H9 (cell line): ENCODE measurements around the gene NOXA1. TPM values are rescaled to one million over a fixed set of nuclear protein-coding genes. Genes with fewer than 3 reads are reported as not detected.

Experiments used
- DNase-seq: peaks from one replicate; pipeline ENCODE4 v3.0.0-alpha.2; 2017
- H2AFZ ChIP-seq: one replicate; pipeline ENCODE4 v1.6.1; 2013; ENCODE audit warnings: mild to moderate bottlenecking, low read length, control low read depth, moderate library complexity
- H2AK5ac ChIP-seq: 2 replicates; pipeline ENCODE4 v1.6.1; 2013; ENCODE audit warnings: low read length, control low read depth, mixed read lengths; ENCODE audit not compliant: insufficient read length
- H2BK120ac ChIP-seq: one replicate; pipeline ENCODE4 v1.6.1; 2013; ENCODE audit warnings: low read depth, mild to moderate bottlenecking, low read length, control low read depth, inconsistent platforms; ENCODE audit not compliant: poor library complexity, severe bottlenecking
- H2BK12ac ChIP-seq: 2 replicates; pipeline ENCODE4 v1.6.1; 2013; ENCODE audit warnings: low read length, control low read depth, mixed read lengths, low read depth; ENCODE audit not compliant: insufficient read length
- H2BK15ac ChIP-seq: 2 replicates; pipeline ENCODE4 v1.6.1; 2013; ENCODE audit warnings: low read depth, low read length, control low read depth
- H2BK20ac ChIP-seq: one replicate; pipeline ENCODE4 v1.6.1; 2013; ENCODE audit warnings: low read depth, mild to moderate bottlenecking, low read length, control low read depth, inconsistent platforms; ENCODE audit not compliant: poor library complexity, severe bottlenecking
- H2BK5ac ChIP-seq: 2 replicates; pipeline ENCODE4 v1.6.1; 2013; ENCODE audit warnings: low read length, control low read depth, mixed read lengths; ENCODE audit not compliant: insufficient read length
- H3K14ac ChIP-seq: 2 replicates; pipeline ENCODE4 v1.6.1; 2013; ENCODE audit warnings: low read length, control low read depth; ENCODE audit not compliant: insufficient read depth
- H3K18ac ChIP-seq: 2 replicates; pipeline ENCODE4 v1.6.1; 2013; ENCODE audit warnings: low read depth, mild to moderate bottlenecking, mixed read lengths, low read length, control low read depth; ENCODE audit not compliant: insufficient read length
- H3K23ac ChIP-seq: 2 replicates; pipeline ENCODE4 v1.6.1; 2013; ENCODE audit warnings: low read length, control low read depth, mixed read lengths, low read depth; ENCODE audit not compliant: insufficient read length
- H3K23me2 ChIP-seq: 2 replicates; pipeline ENCODE4 v1.6.1; 2013; ENCODE audit warnings: low read depth, mild to moderate bottlenecking, mixed read lengths, low read length, control low read depth; ENCODE audit not compliant: insufficient read length, poor library complexity, severe bottlenecking
- H3K27ac ChIP-seq: 2 replicates; pipeline ENCODE4 v1.5.1; 2013; ENCODE audit warnings: low read length, control low read depth, mixed read lengths, low read depth; ENCODE audit not compliant: insufficient read length
- H3K27me3 ChIP-seq: 2 replicates; pipeline ENCODE4 v1.6.1; 2013; ENCODE audit warnings: low read length, control low read depth, inconsistent platforms; ENCODE audit not compliant: insufficient read depth
- H3K4ac ChIP-seq: 2 replicates; pipeline ENCODE4 v1.6.1; 2013; ENCODE audit warnings: low read depth, mild to moderate bottlenecking, control low read depth, inconsistent platforms, low read length, moderate library complexity
- H3K4me1 ChIP-seq: 2 replicates; pipeline ENCODE4 v1.6.1; 2013; ENCODE audit warnings: low read length, control low read depth, inconsistent platforms; ENCODE audit not compliant: insufficient read depth
- H3K4me2 ChIP-seq: 2 replicates; pipeline ENCODE4 v1.6.1; 2013; ENCODE audit warnings: low read length, control low read depth, mixed read lengths; ENCODE audit not compliant: insufficient read length, insufficient read depth
- H3K56ac ChIP-seq: 2 replicates; pipeline ENCODE4 v1.6.1; 2013; ENCODE audit warnings: low read depth, mild to moderate bottlenecking, mixed read lengths, low read length, control low read depth; ENCODE audit not compliant: insufficient read length
- H3K79me1 ChIP-seq: 2 replicates; pipeline ENCODE4 v1.6.1; 2013; ENCODE audit warnings: low read depth, mild to moderate bottlenecking, moderate library complexity, low read length, control low read depth, inconsistent platforms; ENCODE audit not compliant: insufficient read depth, poor library complexity, severe bottlenecking
- H3K79me2 ChIP-seq: 2 replicates; pipeline ENCODE4 v1.6.1; 2013; ENCODE audit warnings: low read length, control low read depth, inconsistent platforms; ENCODE audit not compliant: insufficient read depth
- H3K9ac ChIP-seq: 2 replicates; pipeline ENCODE4 v1.6.1; 2013; ENCODE audit warnings: low read length, control low read depth, mixed read lengths; ENCODE audit not compliant: insufficient read length; ENCODE audit errors: extremely low read depth
- H3K9me3 ChIP-seq: one replicate; pipeline ENCODE4 v1.6.1; 2013; ENCODE audit warnings: low read depth, low read length, inconsistent platforms; ENCODE audit not compliant: control insufficient read depth
- H3T11ph ChIP-seq: one replicate; pipeline ENCODE4 v1.6.1; 2013; ENCODE audit warnings: mild to moderate bottlenecking, low read length, control low read depth, inconsistent platforms
- H4K20me1 ChIP-seq: one replicate; pipeline ENCODE4 v1.6.1; 2013; ENCODE audit not compliant: control insufficient read depth, insufficient read length, insufficient read depth
- H4K5ac ChIP-seq: 2 replicates; pipeline ENCODE4 v1.6.1; 2013; ENCODE audit warnings: low read depth, mild to moderate bottlenecking, mixed read lengths, low read length, control low read depth; ENCODE audit not compliant: insufficient read length
- H4K8ac ChIP-seq: replicated peaks from 2 replicates; pipeline ENCODE4 v1.6.1; 2013; ENCODE audit warnings: low read length, control low read depth, mixed read lengths, low read depth; ENCODE audit not compliant: insufficient read length
- H4K91ac ChIP-seq: 2 replicates; pipeline ENCODE4 v1.6.1; 2013; ENCODE audit warnings: low read depth, mild to moderate bottlenecking, moderate library complexity, mixed read lengths, low read length, control low read depth; ENCODE audit not compliant: insufficient read length
- H3K27ac Mint-ChIP-seq, 3 experiments: 2 replicates in 2 of 3; 3 replicates in 1 of 3; pipeline ENCODE4 v1.8.0; 2020 to 2021; ENCODE audit warnings: mixed read lengths in 3 of 3, mild to moderate bottlenecking in 1 of 3, moderate library complexity in 1 of 3
- H3K27me3 Mint-ChIP-seq: 2 replicates; pipeline ENCODE4 v1.8.0; 2021; ENCODE audit warnings: low read depth, mild to moderate bottlenecking, moderate library complexity, mixed read lengths
- H3K36me3 Mint-ChIP-seq, 3 experiments: 2 replicates in 2 of 3; 3 replicates in 1 of 3; pipeline ENCODE4 v1.8.0; 2020 to 2021; ENCODE audit warnings: low read depth in 3 of 3, mixed read lengths in 3 of 3; ENCODE audit not compliant: insufficient read depth in 1 of 3
- H3K4me1 Mint-ChIP-seq, 2 experiments: 2 replicates each; pipeline ENCODE4 v1.8.0; 2020; ENCODE audit warnings: mixed read lengths in 2 of 2
- H3K4me3 Mint-ChIP-seq, 2 experiments: 2 replicates in 1 of 2; 3 replicates in 1 of 2; pipeline ENCODE4 v1.8.0; 2020 to 2021; ENCODE audit warnings: mild to moderate bottlenecking in 2 of 2, mixed read lengths in 2 of 2, moderate library complexity in 1 of 2
- H3K9me3 Mint-ChIP-seq, 2 experiments: 2 replicates in 1 of 2; 3 replicates in 1 of 2; pipeline ENCODE4 v1.8.0; 2020; ENCODE audit warnings: mild to moderate bottlenecking in 2 of 2, mixed read lengths in 2 of 2, moderate library complexity in 1 of 2
- WGBS: extraction: QIAGEN DNeasy Blood & Tissue Kit; methylation state at CpG from one replicate; pipeline ENCODE4 v1.1.7; 2013; ENCODE audit warnings: missing lambda C conversion rate, low lambda C conversion rate, mixed read lengths; ENCODE audit not compliant: insufficient read length; ENCODE audit errors: extremely low coverage; 5-methylcytosine and 5-hydroxymethylcytosine counted together
- total RNA-seq: library from RNA; stranded (reverse); gene quantifications from 2 replicates; pipeline ENCODE4 v1.2.1, GENCODE V29; 2021
- TF ChIP-seq, protein P1 (sequence below): fragments of 200-600 bp; sonication (generic); conservative IDR thresholded peaks from 3 replicates; pipeline ENCODE4 v1.8.0; 2021; ENCODE audit warnings: antibody characterized with exemption, mild to moderate bottlenecking

Gene NOXA1
- total RNA-seq, 1 experiment from 2014 or later: 2.0 TPM

- no peak for DNase-seq
- no peak overlapping the region for H4K8ac ChIP-seq
- H3K27me3 ChIP-seq: no peaks in the 10 kb centered on the region; the same call in 1 of the 2 replicates
- TF ChIP-seq, protein P1, sequence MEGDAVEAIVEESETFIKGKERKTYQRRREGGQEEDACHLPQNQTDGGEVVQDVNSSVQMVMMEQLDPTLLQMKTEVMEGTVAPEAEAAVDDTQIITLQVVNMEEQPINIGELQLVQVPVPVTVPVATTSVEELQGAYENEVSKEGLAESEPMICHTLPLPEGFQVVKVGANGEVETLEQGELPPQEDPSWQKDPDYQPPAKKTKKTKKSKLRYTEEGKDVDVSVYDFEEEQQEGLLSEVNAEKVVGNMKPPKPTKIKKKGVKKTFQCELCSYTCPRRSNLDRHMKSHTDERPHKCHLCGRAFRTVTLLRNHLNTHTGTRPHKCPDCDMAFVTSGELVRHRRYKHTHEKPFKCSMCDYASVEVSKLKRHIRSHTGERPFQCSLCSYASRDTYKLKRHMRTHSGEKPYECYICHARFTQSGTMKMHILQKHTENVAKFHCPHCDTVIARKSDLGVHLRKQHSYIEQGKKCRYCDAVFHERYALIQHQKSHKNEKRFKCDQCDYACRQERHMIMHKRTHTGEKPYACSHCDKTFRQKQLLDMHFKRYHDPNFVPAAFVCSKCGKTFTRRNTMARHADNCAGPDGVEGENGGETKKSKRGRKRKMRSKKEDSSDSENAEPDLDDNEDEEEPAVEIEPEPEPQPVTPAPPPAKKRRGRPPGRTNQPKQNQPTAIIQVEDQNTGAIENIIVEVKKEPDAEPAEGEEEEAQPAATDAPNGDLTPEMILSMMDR: no peak
- H3K14ac ChIP-seq: no peak overlapping the region
- no peak overlapping the region for H2AFZ ChIP-seq
- Mint-ChIP-seq H3K27me3 (peaks cover 33% of the 10 kb centered on the region), H3K4me3 (no peak overlapping the region), H3K4me1 (peaks cover 0 to 3% of the 10 kb centered on the region in 2 experiments; a peak in 1 of 4 replicates), H3K27ac (no peak overlapping the region), H3K9me3 (no peaks in the 10 kb centered on the region), H3K36me3 (peaks cover 0 to 10% (median 6%) of the 10 kb centered on the region in 3 experiments; a peak in 4 of 7 replicates)
- peaks cover 3% of the 10 kb centered on the region for H4K20me1 ChIP-seq
- H3K18ac ChIP-seq: no peak overlapping the region
- no peaks in the 10 kb centered on the region for H3K4me1 ChIP-seq
- H3K79me1 ChIP-seq: no peaks in the 10 kb centered on the region
- no peak overlapping the region for H3K4ac ChIP-seq
- H2BK5ac ChIP-seq: no peak overlapping the region
- H3K23me2 ChIP-seq: peaks cover 9% of the 10 kb centered on the region
- H3K56ac ChIP-seq: no peak overlapping the region
- H2AK5ac ChIP-seq: no peak overlapping the region
- H3K4me2 ChIP-seq: peak overlapping the region; percentile 50
- H4K5ac ChIP-seq: no peak overlapping the region
- no peak overlapping the region for H3T11ph ChIP-seq
- H2BK15ac ChIP-seq: no peak overlapping the region
- H3K23ac ChIP-seq: no peak overlapping the region
- no peaks in the 10 kb centered on the region for H3K9me3 ChIP-seq
- no peak overlapping the region for H4K91ac ChIP-seq
- H3K27ac ChIP-seq: no peak overlapping the region
- H2BK12ac ChIP-seq: no peak overlapping the region
- H3K79me2 ChIP-seq: no peaks in the 10 kb centered on the region
- no peak overlapping the region for H2BK120ac ChIP-seq
- no CpG with 5 or more reads among the region's 21 CpGs for WGBS
- no peak overlapping the region for H2BK20ac ChIP-seq
- H3K9ac ChIP-seq: no peak overlapping the region
Observed at GRCh38 chr9:137461316-137461662, 38.1 kb downstream of the NOXA1 start.
